ENCODE data around the gene NFIA.

Gene NFIA

DNA sequence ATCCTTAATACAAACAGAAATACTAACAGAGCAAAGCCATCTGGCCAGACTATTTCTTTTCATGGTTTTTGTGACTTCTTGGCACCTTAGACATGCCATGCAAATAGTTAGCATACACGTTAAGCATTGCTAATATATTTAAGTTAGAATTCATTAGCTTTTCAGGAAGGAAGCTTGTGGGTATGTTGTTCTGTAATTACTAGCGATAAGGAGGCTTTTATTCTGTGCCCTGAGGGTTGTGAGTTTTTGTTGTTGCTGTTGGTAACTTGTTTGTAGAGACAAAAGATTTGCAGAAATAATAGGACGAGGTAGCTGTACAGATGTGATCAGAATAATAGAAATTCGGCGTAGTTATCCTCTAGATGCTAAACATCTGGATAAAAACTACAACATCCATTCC is 337.3 kb downstream of the NFIA start:
- no peak for DNase-seq

DNA sequence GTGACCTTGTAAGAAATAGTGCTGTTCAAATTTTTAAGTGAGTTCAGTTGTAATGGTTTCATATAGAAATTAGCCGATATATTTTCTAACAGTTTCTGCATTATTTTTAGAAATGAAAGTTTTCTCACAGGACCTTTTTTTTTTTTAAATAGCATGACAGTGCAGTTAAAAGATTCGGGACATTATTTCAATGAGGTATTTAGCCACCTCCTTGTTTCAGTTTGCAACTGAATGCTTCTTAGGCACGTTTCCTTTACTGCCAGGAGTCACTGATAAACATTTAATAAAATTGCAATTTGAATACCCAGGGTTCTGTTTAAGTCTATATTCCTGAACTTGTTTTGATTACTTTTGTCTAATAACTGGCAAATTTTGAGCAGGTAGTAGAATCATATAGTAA is 337.9 kb downstream of the NFIA start:
- no peak for DNase-seq

DNA sequence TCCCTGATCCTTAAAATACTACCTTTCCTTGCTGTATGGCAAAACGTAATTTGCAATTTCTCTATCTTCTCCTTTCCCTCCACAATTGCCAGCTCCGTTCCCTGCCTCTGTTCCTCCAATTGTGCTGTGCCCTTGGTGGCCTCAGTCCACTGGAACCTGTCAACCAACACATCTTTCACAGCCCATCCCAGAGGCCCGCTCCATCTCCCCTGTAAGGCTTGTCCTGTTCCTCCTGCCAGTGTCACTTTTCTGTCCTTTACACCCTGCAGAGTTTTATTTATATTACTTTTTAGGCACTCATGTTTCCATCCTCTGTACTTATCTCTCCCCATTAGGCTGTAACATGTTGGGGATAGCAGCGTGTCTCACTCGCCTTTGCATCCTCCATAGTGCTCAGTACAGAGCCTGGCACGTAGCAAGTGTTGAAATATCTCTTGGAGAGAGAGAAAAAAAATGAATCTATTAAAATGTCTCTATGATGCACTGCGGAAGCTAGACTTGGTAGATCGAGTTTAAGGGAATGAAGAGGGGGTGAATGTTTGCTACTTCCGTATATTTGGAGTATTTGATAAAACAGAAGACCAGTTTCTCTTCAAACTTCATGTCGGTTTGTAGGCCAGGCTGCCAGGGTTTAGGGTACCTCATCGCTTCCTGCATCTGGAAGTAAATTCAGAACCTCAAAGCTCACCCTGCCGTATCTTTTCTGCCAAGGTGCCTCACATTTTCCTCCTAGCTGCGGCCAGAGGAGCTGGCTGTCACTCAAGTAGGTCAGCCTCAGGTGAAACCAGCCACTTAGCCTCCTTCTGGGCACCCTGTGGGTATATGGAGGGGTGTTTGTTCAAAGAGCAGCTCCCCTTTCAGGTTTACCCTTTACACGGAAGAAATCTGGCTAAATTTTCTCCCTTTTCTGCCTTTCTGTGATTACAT is 338.8 kb downstream of the NFIA start:
- DNase-seq, result no peak

DNA sequence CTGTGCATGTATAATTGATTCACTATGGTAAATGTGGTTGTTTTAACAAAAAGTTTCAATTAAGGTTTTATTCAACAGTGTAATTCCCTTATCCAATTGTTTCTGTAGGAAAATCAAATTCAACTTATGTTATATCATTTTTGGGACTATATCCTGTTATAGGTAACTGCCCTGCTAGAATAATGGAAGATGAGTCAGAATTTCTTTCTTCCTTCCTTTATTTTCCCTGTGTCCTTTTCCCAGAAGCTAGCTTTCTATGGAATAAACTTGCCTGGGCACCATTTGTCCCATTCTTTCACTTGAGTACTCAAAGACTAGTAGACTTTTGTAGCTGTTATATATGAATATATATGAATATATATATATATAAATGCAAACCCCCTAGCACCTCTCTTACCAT is 341.3 kb downstream of the NFIA start:
- no peak for DNase-seq

DNA sequence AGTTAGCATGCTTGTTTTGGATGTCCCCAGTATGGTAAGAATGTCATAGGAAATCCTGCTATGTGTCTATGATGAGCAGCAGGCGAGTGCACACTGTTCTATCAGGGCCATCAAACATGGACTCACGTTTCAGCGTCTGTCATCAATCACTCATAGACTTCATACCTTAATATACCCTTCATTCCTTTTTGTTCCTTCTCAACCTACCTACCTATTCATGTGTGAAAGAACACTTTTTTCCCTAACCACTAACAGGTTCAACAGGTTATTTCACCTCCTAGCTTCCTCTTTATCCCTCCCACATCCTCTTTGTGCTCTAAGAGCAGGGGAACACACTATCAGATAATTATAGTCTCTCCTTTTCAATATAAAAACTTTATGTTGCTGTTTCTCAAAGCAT is 342.0 kb downstream of the NFIA start:
- DNase-seq, result no peak

DNA sequence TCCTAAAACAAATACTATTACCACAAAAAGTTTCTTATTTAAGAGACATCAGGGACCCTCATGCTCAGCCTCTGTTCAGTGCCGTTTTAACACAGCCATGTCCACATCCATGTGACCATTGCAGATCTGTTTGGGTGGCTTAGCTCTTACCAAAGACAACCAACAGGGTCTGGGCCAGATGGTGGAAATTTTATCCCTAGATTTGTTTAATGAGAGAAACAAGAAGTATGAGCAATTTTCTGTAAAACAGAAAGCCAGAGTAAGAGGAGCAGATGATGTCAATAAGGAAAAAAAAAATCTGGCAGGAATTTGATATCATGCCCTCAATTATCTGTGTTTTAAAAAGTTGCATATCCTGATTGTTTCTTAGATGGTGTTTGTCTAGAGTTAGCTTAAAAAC is 342.7 kb downstream of the NFIA start:
- no peak for DNase-seq

DNA sequence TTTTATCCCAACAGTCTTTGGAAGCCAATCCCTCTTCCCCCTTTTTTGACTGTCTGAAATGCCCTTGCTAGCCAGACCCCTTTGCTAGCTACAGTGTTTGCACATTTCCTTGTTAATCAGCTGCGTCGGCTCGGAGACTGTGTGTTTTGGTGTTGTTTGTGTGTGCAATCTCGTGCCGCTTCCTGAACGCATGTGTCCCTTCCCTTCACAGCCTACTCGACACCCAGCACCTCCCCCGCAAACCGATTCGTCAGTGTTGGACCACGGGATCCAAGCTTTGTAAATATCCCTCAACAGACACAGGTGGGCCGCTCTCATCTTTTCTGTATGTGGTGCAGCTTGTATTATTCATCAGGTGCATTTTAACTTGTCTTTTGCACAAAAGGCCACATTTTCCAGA is 343.9 kb downstream of the NFIA start:
- DNase-seq, result no peak

DNA sequence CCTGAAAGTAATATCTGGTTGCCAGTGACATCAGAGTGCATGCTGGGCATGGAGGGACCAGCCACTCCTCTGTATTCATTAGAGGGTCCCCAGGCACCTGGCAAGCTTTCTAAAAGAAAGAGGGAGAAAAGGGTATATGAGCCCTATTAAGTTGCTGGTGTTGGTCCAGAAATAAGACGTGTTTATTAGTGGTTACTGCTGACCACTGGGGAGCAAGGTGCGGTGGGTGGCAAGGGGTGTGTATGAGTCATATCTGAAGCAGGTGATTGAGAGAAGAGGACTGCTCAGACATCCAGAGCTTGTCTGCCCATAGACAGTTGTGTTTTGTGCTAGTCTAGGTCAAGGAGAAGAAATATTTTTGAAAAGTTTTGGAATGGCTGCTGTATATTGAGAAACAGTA is 344.5 kb downstream of the NFIA start:
- DNase-seq, result no peak

DNA sequence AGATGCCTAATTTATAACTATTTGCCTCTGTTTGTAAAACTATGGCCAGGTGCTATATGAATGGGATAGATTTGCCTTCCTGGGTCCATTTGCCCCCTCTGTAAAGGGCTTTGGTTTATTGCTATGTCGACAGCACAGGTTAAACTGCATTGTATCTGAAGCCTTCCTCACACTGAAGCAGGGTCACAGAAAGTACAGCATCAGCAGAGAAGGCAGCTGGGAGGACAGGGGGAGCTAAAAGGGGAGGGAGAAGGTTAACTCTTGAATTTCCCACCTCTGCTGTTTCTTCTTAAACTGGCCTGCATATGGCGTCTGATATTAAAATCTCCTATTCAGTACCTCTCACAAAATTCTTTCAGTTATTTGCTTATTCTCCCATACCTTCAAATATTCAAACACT is 345.1 kb downstream of the NFIA start:
- no peak for DNase-seq

DNA sequence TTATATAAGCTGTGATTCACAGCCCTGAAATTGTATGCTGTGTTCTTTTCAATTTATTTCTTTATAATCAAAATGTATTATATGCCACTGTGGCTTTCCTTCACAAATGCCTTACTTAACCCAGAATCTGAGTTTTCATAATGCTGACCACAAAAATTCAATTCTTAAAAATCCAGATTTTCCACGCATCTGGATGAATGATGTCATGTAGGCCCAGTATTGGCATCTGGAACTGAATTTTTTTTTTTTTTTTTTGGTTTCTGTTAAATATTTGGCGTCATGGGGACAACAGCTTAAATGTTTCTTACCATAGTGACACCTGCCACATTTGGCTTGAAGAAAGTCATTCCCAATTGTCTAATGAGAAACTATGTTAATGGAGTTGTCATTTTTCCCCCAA is 345.8 kb downstream of the NFIA start:
- DNase-seq, result no peak

DNA sequence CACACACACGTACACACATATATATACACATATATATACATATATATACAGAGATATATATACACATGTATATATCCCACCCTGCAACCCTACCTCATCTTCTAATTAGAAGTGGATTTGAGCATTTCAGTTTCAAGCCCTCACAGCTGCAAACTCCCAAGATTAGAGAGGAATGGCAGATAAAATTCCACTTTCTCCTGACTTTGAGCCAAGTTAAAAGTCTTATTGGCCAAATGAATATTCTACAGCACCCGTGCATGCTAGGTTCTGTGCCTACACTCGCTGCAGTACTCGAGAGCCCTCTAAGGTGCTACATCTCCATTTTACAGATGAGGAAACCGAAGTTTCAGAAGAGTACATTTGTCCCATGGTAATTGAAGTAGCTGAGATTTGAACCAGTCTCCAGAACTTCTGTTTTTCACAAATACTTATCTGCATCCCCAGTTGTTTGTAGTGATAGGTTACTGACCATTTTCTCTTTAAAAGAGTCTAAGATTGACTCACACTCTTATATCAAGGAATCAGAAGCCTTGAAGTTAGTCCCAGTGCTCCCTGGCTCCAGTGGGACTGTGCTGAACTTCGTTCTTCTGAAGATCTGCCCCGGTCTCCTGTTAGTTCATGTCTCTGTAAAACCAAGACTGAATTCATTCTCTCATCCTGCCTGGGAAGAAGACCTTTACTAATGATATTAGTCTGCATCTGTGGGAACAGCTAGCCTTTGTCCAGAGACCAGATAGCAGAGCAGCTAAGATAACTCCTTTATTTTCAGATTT is 350.4 kb downstream of the NFIA start:
- DNase-seq, result no peak

DNA sequence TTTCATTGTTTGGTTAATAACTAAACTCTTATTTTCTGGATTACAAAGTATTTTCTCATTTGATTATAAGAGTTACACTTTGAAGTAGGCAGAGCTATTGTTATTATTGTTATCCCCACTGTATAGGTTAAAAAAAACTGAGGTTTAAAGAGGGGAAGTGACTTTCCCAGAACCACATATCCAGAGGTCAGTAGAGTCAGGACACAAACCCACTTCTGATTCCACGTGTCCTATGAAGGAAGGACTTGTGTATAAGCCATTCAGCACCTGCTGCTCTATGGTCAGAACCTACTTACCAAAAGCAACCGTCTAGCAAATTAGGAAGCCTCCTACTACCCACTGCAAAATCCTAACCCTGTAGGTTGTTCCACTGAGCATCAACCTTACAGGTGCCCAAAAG is 351.3 kb downstream of the NFIA start:
- no peak for DNase-seq

DNA sequence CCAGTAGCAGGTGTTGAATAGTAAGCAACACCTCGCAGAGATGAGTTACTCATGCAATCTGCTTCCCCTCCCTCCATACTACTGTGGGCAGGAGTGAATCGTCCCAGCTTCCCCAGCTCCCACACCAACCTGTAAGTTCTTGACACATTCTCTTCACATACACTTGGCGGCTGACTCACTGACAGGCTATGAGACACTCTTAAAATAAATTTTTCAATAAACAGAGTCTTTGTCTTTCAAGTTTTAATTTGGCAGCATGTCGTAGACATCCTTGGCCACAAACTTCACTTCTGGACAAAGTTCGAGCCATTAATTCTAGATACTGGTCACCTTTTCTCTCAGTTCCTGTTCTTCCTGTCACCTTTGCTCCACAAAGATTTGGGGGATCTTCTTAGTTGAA is 351.9 kb downstream of the NFIA start:
- DNase-seq, result no peak

DNA sequence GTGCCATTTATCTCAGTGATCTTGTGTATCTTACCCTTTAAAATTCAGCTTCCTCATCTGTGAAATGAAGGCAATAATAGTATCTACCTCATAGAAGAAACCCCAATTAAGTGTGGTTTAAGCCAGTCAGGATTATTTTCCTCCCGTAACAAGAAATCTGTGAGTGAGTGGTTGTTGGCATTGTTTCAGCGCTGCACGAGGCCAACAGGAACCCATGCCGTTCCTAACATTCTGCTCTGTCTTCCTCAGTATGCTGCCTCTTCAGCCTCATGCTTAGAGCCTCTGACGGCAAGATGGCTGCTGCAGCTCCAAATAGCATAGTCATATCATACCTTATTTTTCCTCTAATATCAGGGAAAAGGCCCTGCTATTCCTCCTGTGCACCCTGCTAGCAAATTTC is 352.9 kb downstream of the NFIA start:
- DNase-seq, result no peak

DNA sequence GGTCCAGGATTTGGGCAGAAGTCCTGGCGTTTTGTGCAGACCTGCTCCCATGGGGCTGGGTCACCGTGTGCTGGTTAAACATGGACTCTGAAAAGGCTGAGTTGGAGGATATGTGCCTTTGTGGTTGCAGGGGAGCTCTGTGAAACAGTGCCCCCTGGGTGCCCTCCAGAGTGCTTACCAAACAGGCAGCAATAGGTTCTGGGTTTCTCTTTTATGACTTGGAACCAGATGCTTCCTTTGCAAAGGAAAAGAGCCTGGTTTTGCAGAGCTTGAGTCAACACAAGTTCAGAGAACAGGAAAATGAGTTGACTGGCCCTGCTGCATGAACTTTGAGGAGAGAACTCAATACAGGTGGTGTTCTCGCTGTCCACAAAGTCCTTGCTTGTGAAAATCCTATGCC is 353.7 kb downstream of the NFIA start:
- no peak for DNase-seq

DNA sequence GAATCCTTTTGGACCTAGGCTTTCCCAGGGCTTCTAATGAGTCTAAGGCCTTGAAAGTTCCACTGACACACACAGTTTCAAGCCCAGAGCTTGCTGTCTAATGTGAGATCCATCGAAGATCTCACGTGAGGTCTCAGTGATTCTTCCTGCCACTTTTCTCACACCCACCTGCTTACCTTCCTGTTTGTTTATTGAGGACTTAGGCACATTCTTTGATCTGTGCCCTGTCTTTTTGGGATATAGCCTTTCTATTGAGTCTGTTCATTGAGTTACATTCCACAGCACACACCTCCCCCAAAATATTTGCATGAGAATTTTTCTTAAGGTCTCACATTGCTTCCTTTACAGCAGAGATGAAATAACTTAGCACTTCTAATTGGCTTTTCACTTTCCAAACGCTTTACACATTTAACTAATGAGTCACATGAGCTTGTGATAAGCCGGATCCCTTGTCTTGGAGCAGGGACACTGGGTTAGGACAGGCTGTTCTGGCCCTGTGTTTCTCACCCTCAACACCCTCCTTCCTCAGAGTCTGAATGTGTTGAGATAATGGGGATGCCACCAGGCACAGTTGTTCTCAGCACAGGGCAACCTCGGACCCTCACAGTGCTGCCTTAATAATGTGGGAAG is 354.2 kb downstream of the NFIA start:
- no peak for DNase-seq

DNA sequence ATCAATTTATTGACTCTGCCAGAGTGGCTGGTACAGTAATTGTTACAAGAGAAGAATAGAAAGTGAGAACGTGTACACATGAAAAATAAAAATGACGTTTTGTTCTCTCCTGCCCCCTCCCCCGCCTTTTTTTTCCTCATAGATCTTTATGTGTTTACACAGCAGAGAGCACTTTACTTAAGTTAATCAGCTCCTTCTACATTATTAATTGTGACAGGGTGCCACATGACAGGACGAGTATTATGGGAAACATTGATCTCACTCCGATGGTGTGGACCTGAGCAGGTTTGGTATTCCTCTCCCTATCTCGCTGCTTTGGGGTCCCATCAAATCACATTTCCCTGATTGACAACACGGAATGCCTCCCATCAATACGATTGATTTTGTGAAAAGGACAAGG is 356.9 kb downstream of the NFIA start:
- no peak for DNase-seq

DNA sequence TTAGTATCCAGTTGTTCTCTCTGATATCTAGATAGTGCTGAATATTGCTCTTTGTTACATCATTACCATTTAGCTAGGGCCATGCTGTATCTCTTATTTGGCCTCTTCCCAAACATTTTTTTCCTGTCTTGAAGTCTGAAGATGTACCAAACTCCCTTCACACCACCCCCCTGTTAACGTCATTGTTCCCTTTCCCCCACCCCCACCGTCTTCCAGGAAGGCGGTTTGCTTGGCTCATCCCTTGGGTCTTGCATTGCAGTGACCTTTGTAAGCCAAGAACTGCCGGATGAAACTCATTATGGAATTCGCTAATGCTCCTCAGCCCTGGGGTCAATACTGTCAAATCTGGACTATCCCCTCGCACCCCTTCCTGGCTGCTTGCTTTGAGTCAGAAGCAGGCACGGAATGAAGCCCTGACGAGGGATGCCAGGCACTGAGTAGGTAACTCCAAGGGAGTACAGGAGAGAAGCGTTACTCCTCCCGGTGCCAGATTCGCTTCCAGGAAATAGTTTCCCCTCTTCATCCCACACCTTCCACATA is 359.4 kb downstream of the NFIA start:
- no peak for DNase-seq

DNA sequence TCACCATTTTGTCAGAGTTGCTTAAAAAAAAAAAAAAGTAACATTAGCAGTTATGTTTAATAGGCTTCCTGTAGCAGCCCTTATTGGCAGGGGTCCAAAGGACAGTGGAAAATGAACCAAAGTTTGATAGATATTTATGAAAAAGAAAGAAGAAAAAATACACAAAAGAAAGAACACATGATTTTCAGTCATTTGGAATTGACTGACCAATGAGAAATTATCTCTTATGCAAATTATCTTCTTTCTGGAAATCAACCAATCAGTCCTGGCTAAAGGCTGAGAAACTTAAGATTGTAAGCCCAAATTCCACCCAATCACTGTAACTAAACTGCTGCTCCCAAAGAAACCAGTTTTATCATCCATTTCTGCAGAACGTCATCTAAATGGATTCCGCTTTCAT is 360.2 kb downstream of the NFIA start:
- no peak for DNase-seq

DNA sequence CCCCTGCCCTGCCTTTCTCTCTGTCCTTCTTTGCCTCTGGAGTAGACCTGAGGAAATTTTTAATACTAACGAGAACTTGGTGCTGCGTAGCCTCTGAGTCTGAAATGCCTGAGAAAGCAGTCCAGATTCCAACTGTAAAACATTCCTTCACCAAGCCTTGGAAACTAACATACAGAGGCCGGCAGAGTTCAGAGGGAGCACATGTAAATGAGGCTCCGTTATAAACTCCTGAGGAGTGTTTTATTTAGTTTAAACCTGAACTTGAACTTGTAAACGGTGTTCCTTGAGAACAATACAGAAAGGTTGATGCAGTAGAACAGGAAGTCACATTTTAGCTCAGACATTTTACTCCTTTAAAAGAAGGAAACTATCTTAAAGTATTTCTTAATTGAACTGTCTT is 361.9 kb downstream of the NFIA start:
- DNase-seq, result no peak

DNA sequence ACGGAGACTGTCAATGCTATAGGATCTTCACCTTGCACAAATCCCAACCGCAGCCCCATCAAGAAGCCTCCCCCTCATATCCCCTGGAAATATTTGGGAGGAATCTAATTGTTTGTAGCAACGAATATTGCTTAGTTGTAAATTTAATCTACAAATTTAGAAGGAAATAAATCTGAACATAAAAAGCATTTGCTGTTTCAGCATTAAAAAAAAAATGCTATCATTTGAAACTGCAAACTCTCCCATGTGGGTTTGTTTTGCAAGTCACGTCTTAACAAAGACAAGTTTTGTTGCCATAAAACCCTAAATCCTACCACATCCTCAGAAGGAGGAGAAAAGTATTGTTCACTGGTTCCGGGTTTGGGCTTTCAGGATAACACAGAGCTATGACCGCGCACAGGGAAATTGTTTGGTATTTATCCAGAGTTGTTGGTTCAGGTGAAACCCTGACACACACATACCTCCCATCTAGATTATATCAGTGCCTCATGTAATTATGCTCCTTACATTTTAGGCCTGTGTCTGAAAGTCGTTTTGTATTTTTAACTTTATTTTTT is 363.0 kb downstream of the NFIA start:
- DNase-seq, result no peak

DNA sequence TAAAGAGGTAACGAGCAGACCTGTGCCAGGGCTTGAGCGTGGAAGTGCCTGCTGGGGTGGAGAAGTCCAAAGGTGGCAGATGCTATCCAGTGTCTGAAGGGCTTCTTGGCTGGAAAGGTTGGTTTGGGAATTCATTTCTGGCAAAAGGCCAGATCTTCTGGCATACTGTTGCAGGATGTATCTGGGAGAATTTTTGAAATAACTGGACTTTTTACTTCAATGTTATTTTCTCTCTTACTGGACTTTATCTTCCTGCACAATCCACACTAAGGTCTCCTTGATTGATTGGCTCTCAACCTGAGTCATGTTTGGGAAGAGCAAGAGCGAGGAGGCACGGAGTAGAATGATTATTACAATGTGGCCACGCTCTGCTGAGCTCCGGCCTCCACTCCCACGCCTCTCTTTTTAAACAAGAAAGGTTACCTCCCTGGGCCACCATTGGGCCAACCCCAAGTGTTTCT is 364.2 kb downstream of the NFIA start:
- no peak for DNase-seq

Measured in stimulated activated CD4-positive, alpha-beta T cell treated with anti-CD3 and anti-CD28 coated beads, Interleukin-2, amount 100 ng/mL, for 24 hours (primary cell).